ENCODE measurements around the gene HSFX4.
"Not testable (repeated sequence)": the region's sequence is repeated elsewhere in the genome, so short reads cannot be mapped to it uniquely, and the experiment has no call there.

GRCh38 chrX:149928635-149929034 is 738 bp upstream of the HSFX4 start:
- not testable (repeated sequence) for TF ChIP-seq EZH2 (IDR thresholded peaks at IDR 0.05); POLR2AphosphoS5 (IDR thresholded peaks at IDR 0.05; ENCODE audit: borderline replicate concordance, low read depth, low read length); FOXP2 (optimal IDR thresholded peaks at IDR 0.05; ENCODE audit: control extremely low read depth, extremely low read length, insufficient read depth)

All from SK-N-MC (cell line).